ENCODE results near the gene CDH15.
"Not testable (repeated sequence)": the region's sequence is repeated elsewhere in the genome, so short reads cannot be mapped to it uniquely, and the experiment has no call there.

- peak; percentile 84 for TF ChIP-seq JARID2 (CRISPR knock-in tag; IDR thresholded peaks at IDR 0.05; ENCODE audit: insufficient replicate concordance)
- not testable (repeated sequence) for TF ChIP-seq IKZF1 (IDR thresholded peaks at IDR 0.05); RBAK (CRISPR knock-in tag; IDR thresholded peaks at IDR 0.05); ZNF383 (CRISPR knock-in tag; IDR thresholded peaks at IDR 0.05; ENCODE audit: borderline replicate concordance); ZNF629 (CRISPR knock-in tag; conservative IDR thresholded peaks at IDR 0.05)
- peak; percentile 86; the same call in 1 of the 2 replicates for TF ChIP-seq ZNF124 (CRISPR knock-in tag; IDR thresholded peaks at IDR 0.05)
- TF ChIP-seq HBP1 (CRISPR knock-in tag; IDR thresholded peaks at IDR 0.05; ENCODE audit: low read depth), result peak; percentile 71; the same call in 1 of the 2 replicates
- 0 out of 2 replicates have a peak, but pooled peaks have one; percentile 38 for TF ChIP-seq ISL2 (CRISPR knock-in tag; IDR thresholded peaks at IDR 0.05)
- TF ChIP-seq DR1 (CRISPR knock-in tag; IDR thresholded peaks at IDR 0.05), result peak; percentile 28; the same call in 1 of the 2 replicates
Measured at GRCh38 chr16:89192186-89192955, 20.8 kb downstream of the CDH15 start.
